GM18526 (cell line): ENCODE data around the gene MAP4.

Source experiments
- POLR2A ChIP-seq: IDR thresholded peaks from 3 replicates; pipeline ENCODE4 v1.6.1; 2011; ENCODE audit not compliant: insufficient read length; ENCODE audit errors: extremely low read depth

MAP4 gene, protein sequence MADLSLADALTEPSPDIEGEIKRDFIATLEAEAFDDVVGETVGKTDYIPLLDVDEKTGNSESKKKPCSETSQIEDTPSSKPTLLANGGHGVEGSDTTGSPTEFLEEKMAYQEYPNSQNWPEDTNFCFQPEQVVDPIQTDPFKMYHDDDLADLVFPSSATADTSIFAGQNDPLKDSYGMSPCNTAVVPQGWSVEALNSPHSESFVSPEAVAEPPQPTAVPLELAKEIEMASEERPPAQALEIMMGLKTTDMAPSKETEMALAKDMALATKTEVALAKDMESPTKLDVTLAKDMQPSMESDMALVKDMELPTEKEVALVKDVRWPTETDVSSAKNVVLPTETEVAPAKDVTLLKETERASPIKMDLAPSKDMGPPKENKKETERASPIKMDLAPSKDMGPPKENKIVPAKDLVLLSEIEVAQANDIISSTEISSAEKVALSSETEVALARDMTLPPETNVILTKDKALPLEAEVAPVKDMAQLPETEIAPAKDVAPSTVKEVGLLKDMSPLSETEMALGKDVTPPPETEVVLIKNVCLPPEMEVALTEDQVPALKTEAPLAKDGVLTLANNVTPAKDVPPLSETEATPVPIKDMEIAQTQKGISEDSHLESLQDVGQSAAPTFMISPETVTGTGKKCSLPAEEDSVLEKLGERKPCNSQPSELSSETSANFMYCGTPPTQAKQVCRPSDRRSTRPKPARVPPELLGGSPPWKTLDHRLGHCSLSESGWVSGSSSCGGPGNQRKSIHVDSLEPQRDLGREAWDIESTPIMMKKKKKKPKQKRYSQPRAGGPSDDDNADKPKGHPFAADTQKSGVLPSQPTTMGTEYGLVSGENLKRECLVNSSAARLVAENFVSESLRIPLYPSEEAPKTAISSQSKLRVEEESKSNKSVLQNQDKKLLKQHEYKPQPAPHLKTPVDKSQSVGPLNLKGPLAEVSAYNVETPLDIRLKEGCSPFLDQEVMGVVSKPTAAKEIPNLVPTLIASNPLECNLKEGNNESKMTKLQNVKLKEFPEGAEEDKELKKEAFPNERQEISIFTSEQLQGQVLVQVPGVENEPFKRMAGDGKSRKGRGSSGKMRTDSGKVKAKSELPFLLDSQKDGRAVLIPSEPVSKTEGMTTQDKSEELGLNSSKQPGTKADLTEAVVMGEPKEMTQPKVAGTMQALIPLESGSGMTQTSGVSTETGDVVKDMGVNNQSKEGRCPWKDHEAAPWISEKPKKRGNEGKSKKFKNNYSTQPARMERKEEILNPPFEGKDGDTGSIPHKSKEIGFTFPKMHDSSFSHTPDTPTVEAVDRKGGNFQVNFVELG (N-terminal part only)

DNA sequence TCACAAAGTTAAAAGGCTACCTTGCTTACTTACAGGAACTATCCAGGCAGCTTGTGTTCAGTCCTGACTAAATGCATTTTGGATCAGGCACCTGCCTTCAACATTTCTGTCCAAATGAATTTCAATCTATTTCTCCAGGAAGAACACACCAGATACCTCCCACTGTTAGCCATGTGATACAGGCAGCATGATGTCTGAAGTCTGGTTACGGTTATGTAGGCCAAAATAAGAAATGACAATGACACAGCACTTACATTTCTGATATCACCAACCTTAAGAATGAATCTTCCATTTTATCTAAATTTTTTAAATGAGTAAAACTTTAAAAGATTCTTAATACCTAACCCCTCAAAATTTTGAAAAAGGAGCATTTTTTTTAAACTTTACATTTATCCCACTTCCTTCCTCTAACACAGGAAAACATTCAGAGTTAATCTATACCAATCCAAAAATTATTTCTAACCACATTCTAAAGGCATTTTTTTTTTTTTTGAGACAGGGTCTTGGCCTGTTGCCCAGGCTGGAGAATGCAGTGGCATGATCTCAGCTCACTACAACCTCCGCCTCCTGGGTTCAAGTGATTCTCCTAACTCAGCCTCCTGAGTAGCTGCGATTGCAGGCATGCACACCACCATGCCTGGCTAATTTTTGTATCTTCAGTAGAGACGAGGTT, at the start of gene MAP4:
TSS of gene MAP4 (minus strand) at position 116 of the 673 bp plus-strand sequence. CDS start 17,556 bp downstream, outside the sequence.
- TF ChIP-seq POLR2A: no peak

DNA sequence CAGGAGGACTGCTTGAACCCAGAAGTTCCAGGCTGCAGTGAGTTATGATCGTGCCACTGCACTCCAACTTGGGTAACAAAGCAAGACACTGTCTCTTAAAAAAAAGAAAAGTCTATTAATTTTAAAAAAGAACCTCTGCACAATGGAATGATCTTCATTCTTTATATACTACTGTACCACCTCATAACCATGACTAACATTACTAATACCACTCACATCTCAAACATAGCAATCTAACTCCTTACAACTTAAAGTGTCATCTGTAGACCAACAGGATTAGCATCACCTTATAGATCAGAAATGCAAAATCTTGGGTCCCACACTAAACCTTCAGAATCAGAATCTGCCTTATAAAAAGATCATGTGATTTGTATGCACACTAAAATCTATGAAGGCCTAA, 48.8 kb upstream of the MAP4 start:
- no peak for TF ChIP-seq POLR2A

DNA sequence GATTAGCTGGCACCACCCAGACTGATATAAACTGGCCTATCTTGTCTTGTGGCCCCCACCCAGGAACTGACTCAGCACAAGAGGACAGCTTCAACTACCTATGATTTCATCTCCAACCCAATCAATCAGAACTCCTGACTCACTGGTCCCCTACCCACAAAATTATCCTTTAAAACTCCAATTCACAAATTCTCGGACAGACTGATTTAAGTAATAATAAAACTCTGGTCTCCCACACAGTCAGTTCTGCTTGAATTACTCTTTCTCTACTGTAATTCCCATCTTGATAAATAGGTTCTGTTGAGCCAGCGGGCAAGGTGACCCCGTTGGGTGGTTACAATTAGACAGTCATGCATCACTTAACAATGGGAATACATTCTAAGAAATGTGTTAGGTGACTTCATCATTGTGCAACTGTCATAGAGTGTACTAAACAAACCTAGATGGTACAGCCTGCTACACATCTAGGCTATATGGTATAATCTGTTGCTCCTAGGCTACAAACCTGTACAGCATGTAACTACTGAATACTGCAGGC, 48.1 kb upstream of the MAP4 start:
- no peak for TF ChIP-seq POLR2A

DNA sequence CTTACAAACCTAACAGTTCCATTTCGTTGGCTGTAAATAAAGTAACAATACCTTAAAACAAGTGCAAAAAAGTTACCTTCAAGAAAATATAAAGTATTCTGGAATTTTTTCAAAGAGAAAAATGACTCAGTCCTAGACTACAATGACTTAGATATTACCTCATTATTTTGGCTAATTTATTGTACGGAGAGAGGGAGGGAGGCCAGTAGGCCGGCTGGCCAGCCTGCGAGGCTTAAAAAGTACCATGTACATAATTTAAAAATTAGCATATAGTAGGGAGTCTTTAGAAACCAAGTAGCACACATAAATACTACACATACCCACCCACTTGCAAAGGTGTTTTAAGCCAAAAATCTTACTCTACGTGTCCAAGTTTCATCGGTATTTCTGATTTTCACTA, 41.9 kb upstream of the MAP4 start:
- no peak for TF ChIP-seq POLR2A

DNA sequence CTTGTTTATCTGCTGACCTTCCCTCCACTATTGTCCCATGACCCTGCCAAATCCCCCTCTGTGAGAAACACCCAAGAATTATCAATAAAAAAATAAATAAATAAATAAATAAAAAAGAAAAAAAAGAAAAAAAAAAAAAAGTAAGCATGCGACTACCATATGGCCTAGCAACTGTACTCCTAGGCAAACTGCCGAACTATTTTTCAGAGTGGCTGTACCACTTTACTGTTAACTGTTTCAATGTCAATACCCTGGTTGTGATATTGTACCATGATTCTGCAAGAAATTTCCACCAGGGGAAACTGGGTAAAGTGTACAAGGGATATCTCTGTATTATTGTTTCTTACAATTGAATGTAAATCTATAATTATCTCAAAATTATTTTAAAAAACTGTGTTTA, 41.3 kb upstream of the MAP4 start:
- no peak for TF ChIP-seq POLR2A

DNA sequence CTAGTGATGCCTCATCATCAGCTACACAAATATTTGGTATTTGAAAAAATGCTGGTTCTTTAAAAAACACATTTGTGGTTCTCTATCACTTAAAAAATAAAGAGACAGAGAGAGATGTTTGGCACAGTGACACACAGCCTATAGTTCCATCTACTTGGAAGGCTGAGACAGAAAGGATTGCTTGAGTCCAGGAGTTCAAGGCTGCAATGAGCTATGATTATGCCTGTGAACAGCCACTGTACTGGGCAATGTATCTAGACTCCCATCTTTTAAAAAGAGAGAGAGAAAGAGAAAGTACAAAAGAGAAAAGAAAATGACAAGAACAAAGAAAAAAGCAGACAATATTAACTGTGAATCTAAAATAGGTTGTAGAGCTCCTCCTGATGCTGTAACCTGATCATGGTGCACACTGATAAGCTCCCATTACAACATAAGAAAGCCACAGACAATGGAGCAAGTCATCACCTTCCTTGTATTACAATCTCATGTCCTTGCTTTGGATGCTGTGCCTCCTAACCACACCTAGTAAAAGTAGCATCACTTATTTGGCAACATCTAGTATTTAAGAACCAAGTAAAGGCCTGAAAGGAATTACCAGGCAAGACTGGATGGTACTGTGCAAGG, 31.7 kb upstream of the MAP4 start:
- no peak for TF ChIP-seq POLR2A

DNA sequence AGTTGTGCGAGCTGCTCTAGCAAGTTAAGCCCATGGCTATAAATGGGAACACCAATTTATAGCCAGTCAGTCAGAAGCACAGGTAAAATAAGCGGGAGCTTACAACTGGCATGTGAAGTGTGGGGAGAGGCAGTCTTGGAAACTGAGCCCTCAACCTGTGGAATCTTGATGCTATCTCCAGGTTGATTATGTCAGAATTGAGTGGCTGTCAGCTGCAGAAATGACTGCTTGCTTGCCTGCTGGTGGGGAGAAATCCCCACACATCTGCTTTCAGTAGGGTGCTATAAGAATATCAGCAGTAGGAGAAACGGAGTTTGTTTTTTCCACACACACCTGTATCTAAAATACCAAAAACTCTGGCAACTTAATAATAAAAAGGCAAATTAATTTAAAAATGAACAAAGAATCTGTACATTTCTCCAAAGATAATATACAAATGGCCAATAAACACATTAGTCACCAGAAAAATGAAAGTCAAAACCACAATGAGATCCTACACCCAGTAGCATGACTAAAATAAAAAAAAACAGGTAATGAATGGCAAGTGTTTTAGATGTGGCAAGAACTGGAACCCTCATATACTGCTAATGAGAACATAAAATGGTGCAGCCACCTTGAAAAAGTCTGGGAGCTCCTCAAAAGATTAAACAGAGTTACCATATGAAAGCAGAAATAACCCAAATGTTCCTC, 26.0 kb upstream of the MAP4 start:
- no peak for TF ChIP-seq POLR2A

DNA sequence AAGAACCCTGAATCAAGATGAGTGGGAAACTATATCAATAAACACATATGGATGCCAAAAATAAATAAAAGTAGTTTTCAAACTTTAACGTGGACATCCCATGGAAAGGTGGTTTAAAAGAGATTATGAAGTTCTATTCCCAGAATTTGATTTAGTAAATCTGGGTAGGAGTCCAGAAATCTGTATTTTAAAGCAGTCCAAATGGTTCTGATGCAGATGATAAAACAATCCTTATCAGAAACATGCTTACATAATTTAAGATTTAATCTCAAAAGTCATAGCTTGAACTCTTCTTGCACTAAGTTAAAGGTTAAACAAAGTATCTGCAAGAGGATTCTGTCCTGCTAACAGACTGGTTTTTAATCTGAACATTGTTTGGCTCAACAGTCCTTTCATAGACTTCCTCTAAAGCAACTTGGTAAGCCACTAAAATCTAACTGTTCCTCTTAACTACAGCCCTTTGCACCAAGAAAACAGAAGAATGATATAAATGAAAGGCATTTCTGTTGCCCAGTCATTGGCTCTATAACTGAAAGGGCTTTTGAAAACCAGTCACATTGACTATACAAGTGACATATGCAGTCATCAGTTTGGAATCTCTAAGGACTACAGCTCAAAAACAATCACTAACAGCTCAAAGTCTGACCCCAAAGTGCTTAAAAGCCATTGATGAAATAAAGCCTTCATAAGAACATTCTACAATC, 23.4 kb upstream of the MAP4 start:
- TF ChIP-seq POLR2A: no peak

DNA sequence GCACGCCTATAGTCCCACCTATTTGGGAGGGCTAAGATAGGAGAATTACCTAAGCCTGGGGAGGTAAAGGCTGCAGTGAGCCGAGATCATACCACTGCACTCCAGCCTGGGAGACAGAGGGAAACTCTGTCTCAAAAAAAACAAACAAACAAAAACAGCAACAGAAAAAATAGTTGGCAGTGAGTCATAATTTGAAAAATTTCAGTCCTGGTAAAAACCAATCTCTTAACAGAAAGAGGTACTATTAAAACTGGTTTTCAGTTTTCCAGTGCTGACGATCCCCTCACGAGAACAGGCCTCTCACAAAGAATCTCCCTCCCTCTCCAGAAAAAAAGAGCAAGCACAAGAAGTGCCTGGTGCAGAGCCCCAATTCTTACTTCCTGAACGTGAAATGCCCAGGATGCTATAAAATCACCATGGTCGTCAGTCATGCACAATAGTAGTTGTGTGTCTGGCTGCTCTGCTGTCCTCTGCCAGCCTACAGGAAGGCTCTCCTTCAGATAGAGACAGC, 22.8 kb upstream of the MAP4 start:
- no peak for TF ChIP-seq POLR2A

DNA sequence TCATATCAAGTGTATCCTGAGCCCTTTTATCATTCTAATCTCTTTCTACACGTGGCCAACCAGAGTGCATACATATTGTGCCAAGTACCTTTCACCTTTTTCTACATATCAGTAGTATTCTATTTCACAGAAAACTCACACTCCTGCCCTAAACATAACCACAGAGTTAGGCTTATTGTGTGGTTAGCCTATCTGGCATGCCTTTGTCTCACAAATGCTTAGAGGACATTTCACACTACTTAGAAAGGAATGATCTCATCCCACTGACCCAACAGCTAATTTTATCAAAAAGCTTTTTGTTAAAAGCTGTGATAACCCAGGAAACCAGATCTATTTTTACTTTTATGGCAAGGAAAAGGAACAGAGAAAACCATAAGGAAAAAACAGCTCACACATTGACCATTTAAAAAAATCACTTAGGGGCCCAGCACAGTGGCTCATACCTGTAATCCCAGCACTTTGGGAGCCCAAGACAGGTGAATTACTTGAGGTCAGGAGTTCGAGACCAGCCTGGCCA, 17.8 kb upstream of the MAP4 start:
- TF ChIP-seq POLR2A: no peak

DNA sequence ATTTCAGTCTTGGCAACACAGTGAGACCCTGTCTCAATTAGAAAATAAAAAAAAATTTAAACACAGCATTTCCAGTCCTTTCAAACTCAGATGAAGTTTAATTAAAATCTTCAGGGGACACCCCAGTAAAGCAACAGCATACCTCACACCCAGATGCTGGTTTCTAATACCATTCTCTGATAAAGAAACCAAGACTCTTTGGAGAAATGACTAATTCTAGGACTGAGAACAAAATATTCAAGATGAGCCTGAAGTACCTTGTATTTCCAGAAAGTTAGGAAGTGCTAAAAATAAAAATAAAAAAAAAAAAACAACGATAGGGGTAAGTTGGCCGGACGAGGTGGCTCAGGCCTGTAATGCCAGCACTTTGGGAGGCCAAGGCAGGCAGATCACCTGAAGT, 14.0 kb upstream of the MAP4 start:
- TF ChIP-seq POLR2A: no peak
